ENCODE data around the gene RTF1. TPM values are rescaled to one million over a fixed set of nuclear protein-coding genes. Genes with fewer than 3 reads are reported as not detected.

Gene RTF1
- total RNA-seq, 3 donors from 2014 or later: 33.1 to 49.0 (median 34.2) TPM

DNA sequence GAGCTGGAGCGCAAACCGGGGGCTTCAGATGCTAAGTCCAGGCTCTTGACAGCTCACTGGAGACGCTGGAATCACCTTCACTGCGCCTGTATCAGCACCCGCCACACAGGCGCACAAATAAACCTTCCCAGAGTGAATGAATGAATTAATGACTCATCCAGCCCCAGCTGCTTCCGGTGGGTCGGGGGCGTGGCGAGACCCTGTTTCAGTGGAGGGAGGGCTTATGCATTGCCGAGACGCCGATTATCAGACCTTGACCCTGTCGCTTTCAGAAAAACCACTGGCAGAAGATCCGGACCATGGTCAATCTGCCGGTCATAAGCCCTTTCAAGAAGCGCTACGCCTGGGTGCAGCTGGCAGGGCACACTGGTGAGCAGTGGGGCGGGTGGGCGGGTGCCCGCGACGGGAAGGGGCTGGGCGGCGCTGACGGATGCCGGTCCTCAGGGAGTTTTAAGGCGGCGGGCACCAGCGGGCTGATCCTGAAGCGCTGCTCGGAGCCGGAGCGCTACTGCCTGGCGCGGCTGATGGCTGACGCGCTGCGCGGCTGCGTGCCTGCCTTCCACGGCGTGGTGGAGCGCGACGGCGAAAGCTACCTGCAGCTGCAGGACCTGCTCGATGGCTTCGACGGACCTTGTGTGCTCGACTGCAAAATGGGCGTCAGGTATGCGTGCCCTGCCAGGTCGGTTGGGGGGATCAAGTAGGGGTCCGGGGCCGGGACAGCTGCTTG lies 84.5 kb downstream of the RTF1 start:
- intact Hi-C loops (cut with DNase I; ENCODE audit: low total_unique reads): no loop called here
- H3K36me3 ChIP-seq: no peaks in the 10 kb centered on the region
- no peaks in the 10 kb centered on the region for H3K9me3 ChIP-seq
- H3K27me3 ChIP-seq: peaks cover 14 to 42% of the 10 kb centered on the region in 2 donors
- DNase-seq (ENCODE audit: low spot score in 2 of 2): no peak
- peaks cover 6 to 12% of the 10 kb centered on the region in 2 donors for H3K4me1 ChIP-seq
- peak overlapping the region in 2 of 3 donors; percentile 36 to 58 for H3K4me3 ChIP-seq
- H3K27ac ChIP-seq: no peak overlapping the region
- TF ChIP-seq POLR2AphosphoS5 (IDR thresholded peaks at IDR 0.05): no peak
- no peak for TF ChIP-seq CTCF (IDR thresholded peaks at IDR 0.05)
- no peak for TF ChIP-seq POLR2A (IDR thresholded peaks at IDR 0.05)

GRCh38 chr15:41501931-41502794 lies 85.3 kb downstream of the RTF1 start:
- H3K36me3 ChIP-seq: no peaks in the 10 kb centered on the region
- H3K27ac ChIP-seq: no peak overlapping the region
- no peaks in the 10 kb centered on the region for H3K9me3 ChIP-seq
- H3K27me3 ChIP-seq: peaks cover 14 to 42% of the 10 kb centered on the region in 2 donors
- peaks cover 6 to 12% of the 10 kb centered on the region in 2 donors for H3K4me1 ChIP-seq
- TF ChIP-seq POLR2AphosphoS5 (IDR thresholded peaks at IDR 0.05) (no peak), CTCF (IDR thresholded peaks at IDR 0.05) (no peak)
- DNase-seq (ENCODE audit: low spot score in 2 of 2): no peak
- intact Hi-C loops (cut with DNase I; ENCODE audit: low total_unique reads): no loop called here
- peak overlapping the region in 2 of 3 donors; percentile 36 to 58 for H3K4me3 ChIP-seq

DNA sequence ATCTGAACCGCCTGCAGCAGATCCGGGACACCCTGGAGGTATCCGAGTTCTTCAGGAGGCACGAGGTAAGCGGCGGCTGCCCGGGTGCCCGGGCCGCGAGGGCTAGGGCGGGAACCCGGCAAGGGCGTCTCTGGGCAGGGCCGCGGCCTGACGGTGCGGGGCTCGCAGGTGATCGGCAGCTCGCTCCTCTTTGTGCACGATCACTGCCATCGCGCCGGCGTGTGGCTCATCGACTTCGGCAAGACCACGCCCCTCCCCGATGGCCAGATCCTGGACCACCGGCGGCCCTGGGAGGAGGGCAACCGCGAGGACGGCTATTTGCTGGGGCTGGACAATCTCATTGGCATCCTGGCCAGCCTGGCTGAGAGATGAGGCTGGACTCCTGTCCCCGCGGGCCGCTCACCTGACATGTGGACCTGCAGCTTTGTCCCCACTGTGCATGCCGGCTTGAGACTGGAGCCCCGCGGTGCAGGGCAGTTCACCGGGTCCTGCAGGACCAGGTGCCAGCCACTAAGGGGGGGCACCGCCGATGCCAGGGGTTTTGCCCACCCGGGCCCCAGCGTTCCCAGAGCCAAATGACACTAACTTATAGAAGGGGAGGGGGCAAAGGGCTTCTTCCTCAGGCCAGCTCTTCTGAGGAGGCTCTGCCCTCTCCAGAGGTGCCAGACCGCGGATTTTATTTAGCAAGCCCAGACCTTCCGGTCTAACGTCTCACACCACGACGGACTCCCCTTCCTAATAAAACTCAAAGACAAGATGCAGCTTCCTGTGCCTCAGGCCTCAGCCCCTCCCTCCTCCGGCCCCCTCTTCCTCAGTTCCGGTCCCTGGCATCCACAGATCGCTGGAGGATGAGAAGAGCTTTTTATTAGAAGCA lies 86.1 kb downstream of the RTF1 start:
- Histone ChIP-seq H3K27ac (no peak overlapping the region), H3K27me3 (peaks cover 14 to 42% of the 10 kb centered on the region in 2 donors), H3K4me1 (peaks cover 6 to 12% of the 10 kb centered on the region in 2 donors), H3K36me3 (no peaks in the 10 kb centered on the region), H3K4me3 (peak overlapping the region in 2 of 3 donors; percentile 36 to 58), H3K9me3 (no peaks in the 10 kb centered on the region)
- DNase-seq (ENCODE audit: low spot score in 2 of 2): no peak
- intact Hi-C loops (cut with DNase I; ENCODE audit: low total_unique reads): no loop called here
- TF ChIP-seq POLR2A (IDR thresholded peaks at IDR 0.05) (no peak), POLR2AphosphoS5 (IDR thresholded peaks at IDR 0.05) (no peak), CTCF (IDR thresholded peaks at IDR 0.05) (no peak)

DNA sequence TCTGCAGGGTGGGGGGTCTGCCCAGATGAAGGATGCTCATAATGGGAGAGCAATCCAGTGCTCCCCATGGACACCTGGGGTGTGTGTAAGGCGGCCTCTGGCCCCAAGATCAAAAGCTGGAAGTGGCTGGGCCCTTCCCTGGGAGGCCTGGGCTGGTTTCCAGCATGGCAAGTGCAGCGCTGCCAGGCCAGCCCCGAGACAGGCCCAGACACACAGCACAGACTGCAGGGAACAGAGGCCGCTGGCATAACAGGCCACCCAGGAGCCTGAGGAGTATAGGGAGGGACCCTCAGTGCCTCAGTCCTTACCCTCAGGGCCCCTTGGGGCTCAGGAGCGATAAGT lies 86.7 kb downstream of the RTF1 start:
- Histone ChIP-seq H3K36me3 (no peaks in the 10 kb centered on the region), H3K27me3 (peaks cover 14 to 42% of the 10 kb centered on the region in 2 donors), H3K9me3 (no peaks in the 10 kb centered on the region), H3K27ac (no peak overlapping the region), H3K4me3 (no peak overlapping the region), H3K4me1 (peaks cover 6 to 12% of the 10 kb centered on the region in 2 donors)
- intact Hi-C loops (cut with DNase I; ENCODE audit: low total_unique reads): no loop called here
- no peak for TF ChIP-seq CTCF (IDR thresholded peaks at IDR 0.05)
- DNase-seq (ENCODE audit: low spot score in 2 of 2): no peak

All from breast epithelium (tissue), 4 donors.